GM12878 (cell line): ENCODE results near the gene KPTN. TPM values are rescaled to one million over a fixed set of nuclear protein-coding genes. Genes with fewer than 3 reads are reported as not detected.
A peak's percentile ranks its signal among the peaks of the same experiment; 100 is the strongest.

ENCODE experiments used
- ATF7 ChIP-seq: fragments of 450-650 bp; IDR thresholded peaks from 2 replicates; pipeline ENCODE4 v1.6.1; 2016; ENCODE audit warnings: low read depth, mild to moderate bottlenecking
- BACH1 ChIP-seq: fragments of 450-650 bp; IDR thresholded peaks from 2 replicates; pipeline ENCODE4 v1.6.1; 2017; ENCODE audit warnings: mild to moderate bottlenecking, borderline replicate concordance
- EZH2 ChIP-seq: IDR thresholded peaks from 2 replicates; pipeline ENCODE4 v1.6.1; 2012; ENCODE audit warnings: low read depth, mild to moderate bottlenecking, control low read depth, inconsistent platforms, low read length, borderline replicate concordance; ENCODE audit not compliant: control insufficient read depth
- JUNB ChIP-seq: IDR thresholded peaks from 2 replicates; pipeline ENCODE4 v1.6.1; 2016; ENCODE audit warnings: antibody characterized with exemption, mild to moderate bottlenecking
- PAX5 ChIP-seq: IDR thresholded peaks from 2 replicates; pipeline ENCODE4 v1.6.1; 2011; ENCODE audit warnings: low read depth, low read length, borderline replicate concordance
- RAD21 ChIP-seq: IDR thresholded peaks from 2 replicates; pipeline ENCODE4 v1.6.1; 2011; ENCODE audit warnings: mild to moderate bottlenecking, low read depth, low read length, moderate library complexity; ENCODE audit not compliant: insufficient read depth
- RAD51 ChIP-seq: fragments of 450-650 bp; IDR thresholded peaks from 2 replicates; pipeline ENCODE4 v1.6.1; 2016; ENCODE audit warnings: moderate library complexity, mild to moderate bottlenecking, inconsistent platforms
- RELA ChIP-seq: fragments of 450-650 bp; IDR thresholded peaks from 2 replicates; pipeline ENCODE4 v1.8.0; 2014; ENCODE audit warnings: borderline replicate concordance; ENCODE audit not compliant: partially characterized antibody
- polyA plus RNA-seq, 11 experiments: library from polyadenylated mRNA; depleted of rRNA in 4 of 11; unstranded in 6 of 11; stranded (reverse) in 5 of 11; fragments of >200 nt; fragmentation: Nextera tagmentation in 4 of 11; fragmentation: Illumina TruSeq in 1 of 11; extraction: Ambion mirVana in 4 of 11; extraction: Trizol in 1 of 11; gene quantifications; 1 replicate in 1 of 11; 2 replicates in 10 of 11; pipeline versions ENCODE4 v1.2.1 to v1.2.3, GENCODE V29; 2011 to 2016; ENCODE audit warnings: inconsistent platforms in 2 of 11, missing spikeins in 2 of 11, low read depth in 1 of 11
- total RNA-seq, 4 experiments: library from RNA; depleted of rRNA in 3 of 4; stranded (reverse); fragments of >200 nt in 3 of 4; fragmentation: Illumina TruSeq in 1 of 4; extraction: Trizol in 1 of 4; gene quantifications; 2 replicates each; pipeline versions ENCODE4 v1.2.1 to v1.2.3, GENCODE V29; 2013 to 2021
- TF ChIP-seq, protein P1 (sequence below): IDR thresholded peaks from 2 replicates; pipeline ENCODE4 v1.6.1; 2012; ENCODE audit warnings: improper control_type of control experiment, low read depth, low read length; ENCODE audit not compliant: insufficient replicate concordance
- TF ChIP-seq, protein P2 (sequence below): fragments of 450-650 bp; IDR thresholded peaks from 2 replicates; pipeline ENCODE4 v1.6.1; 2018; ENCODE audit warnings: borderline replicate concordance, mild to moderate bottlenecking; ENCODE audit not compliant: partially characterized antibody
- TF ChIP-seq, protein P3 (sequence below): fragments of 450-650 bp; IDR thresholded peaks from 2 replicates; pipeline ENCODE4 v1.6.1; 2017; ENCODE audit warnings: borderline replicate concordance
- TF ChIP-seq, protein P4 (sequence below): fragments of 150-350 bp; IDR thresholded peaks from 2 replicates; pipeline ENCODE4 v1.6.1; 2016; ENCODE audit warnings: low read depth, low read length
- TF ChIP-seq, protein P5 (sequence below): fragments of 150-350 bp; IDR thresholded peaks from 2 replicates; pipeline ENCODE4 v1.6.1; 2014; ENCODE audit warnings: mild to moderate bottlenecking, low read depth, low read length

KPTN gene
- total and polyA plus RNA-seq, 10 of the 15 experiments (the other 5 are each of a cell fraction or from before 2014, with no cell fraction given): 0.60 to 10.1 (median 6.0) TPM

DNA sequence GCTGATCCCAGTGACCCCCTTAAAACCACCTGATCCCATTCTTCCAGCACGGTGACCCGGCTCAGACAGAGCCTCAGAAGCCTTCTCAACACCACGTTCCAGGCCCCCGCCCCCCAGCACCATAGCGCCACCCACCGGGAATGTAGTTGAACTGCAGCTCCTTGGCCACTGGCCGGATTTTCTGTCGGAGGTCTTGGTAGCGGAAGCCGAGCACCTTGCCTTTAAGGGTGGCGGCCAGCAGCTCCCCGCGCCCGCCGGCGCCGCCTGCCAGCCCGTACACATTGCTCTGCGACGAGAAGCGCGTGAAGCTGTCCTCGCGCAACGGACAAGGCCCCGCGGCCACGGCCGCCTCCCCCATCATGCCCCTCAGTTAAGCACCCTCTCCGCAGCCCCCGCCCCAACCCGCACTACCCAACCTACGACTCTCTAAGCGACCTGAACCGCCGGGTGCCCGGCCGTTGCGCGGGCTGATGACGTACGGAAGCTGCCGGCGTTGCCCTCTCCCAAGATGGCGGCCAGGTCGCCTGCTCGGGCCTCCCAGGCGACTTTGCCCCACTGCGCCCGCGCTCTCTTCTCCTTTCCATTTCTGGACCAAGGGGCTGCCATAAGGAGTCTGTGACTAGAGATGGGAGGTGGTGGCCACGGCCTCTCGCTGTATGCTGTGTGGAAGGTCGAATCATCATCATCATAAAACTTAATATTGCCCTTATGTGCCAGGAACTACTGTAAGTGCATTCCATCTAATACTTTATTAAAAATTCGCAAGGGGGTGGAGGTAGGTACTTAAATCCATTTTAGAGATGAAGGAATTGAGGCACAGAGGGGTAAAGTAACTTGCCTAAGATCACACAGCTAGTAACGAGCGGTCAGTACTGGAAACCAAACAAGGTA lies at the start of gene KPTN (continued):
- TF ChIP-seq, protein P1, sequence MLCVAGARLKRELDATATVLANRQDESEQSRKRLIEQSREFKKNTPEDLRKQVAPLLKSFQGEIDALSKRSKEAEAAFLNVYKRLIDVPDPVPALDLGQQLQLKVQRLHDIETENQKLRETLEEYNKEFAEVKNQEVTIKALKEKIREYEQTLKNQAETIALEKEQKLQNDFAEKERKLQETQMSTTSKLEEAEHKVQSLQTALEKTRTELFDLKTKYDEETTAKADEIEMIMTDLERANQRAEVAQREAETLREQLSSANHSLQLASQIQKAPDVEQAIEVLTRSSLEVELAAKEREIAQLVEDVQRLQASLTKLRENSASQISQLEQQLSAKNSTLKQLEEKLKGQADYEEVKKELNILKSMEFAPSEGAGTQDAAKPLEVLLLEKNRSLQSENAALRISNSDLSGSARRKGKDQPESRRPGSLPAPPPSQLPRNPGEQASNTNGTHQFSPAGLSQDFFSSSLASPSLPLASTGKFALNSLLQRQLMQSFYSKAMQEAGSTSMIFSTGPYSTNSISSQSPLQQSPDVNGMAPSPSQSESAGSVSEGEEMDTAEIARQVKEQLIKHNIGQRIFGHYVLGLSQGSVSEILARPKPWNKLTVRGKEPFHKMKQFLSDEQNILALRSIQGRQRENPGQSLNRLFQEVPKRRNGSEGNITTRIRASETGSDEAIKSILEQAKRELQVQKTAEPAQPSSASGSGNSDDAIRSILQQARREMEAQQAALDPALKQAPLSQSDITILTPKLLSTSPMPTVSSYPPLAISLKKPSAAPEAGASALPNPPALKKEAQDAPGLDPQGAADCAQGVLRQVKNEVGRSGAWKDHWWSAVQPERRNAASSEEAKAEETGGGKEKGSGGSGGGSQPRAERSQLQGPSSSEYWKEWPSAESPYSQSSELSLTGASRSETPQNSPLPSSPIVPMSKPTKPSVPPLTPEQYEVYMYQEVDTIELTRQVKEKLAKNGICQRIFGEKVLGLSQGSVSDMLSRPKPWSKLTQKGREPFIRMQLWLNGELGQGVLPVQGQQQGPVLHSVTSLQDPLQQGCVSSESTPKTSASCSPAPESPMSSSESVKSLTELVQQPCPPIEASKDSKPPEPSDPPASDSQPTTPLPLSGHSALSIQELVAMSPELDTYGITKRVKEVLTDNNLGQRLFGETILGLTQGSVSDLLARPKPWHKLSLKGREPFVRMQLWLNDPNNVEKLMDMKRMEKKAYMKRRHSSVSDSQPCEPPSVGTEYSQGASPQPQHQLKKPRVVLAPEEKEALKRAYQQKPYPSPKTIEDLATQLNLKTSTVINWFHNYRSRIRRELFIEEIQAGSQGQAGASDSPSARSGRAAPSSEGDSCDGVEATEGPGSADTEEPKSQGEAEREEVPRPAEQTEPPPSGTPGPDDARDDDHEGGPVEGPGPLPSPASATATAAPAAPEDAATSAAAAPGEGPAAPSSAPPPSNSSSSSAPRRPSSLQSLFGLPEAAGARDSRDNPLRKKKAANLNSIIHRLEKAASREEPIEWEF: no peak
- TF ChIP-seq EZH2 (no peak), RELA (peak; percentile 52), RAD21 (peak; percentile 66), JUNB (no peak), BACH1 (peak; percentile 31; the same call in 1 of the 2 replicates), PAX5 (0 out of 2 replicates have a peak, but pooled peaks have one; percentile 14), ATF7 (0 out of 2 replicates have a peak, but pooled peaks have one; percentile 14), RAD51 (no peak)
- TF ChIP-seq, protein P2, sequence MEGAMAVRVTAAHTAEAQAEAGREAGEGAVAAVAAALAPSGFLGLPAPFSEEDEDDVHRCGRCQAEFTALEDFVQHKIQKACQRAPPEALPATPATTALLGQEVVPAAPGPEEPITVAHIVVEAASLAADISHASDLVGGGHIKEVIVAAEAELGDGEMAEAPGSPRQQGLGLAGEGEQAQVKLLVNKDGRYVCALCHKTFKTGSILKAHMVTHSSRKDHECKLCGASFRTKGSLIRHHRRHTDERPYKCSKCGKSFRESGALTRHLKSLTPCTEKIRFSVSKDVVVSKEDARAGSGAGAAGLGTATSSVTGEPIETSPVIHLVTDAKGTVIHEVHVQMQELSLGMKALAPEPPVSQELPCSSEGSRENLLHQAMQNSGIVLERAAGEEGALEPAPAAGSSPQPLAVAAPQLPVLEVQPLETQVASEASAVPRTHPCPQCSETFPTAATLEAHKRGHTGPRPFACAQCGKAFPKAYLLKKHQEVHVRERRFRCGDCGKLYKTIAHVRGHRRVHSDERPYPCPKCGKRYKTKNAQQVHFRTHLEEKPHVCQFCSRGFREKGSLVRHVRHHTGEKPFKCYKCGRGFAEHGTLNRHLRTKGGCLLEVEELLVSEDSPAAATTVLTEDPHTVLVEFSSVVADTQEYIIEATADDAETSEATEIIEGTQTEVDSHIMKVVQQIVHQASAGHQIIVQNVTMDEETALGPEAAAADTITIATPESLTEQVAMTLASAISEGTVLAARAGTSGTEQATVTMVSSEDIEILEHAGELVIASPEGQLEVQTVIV: peak; percentile 69
- TF ChIP-seq, protein P3, sequence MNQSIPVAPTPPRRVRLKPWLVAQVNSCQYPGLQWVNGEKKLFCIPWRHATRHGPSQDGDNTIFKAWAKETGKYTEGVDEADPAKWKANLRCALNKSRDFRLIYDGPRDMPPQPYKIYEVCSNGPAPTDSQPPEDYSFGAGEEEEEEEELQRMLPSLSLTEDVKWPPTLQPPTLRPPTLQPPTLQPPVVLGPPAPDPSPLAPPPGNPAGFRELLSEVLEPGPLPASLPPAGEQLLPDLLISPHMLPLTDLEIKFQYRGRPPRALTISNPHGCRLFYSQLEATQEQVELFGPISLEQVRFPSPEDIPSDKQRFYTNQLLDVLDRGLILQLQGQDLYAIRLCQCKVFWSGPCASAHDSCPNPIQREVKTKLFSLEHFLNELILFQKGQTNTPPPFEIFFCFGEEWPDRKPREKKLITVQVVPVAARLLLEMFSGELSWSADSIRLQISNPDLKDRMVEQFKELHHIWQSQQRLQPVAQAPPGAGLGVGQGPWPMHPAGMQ: no peak
- TF ChIP-seq, protein P4, sequence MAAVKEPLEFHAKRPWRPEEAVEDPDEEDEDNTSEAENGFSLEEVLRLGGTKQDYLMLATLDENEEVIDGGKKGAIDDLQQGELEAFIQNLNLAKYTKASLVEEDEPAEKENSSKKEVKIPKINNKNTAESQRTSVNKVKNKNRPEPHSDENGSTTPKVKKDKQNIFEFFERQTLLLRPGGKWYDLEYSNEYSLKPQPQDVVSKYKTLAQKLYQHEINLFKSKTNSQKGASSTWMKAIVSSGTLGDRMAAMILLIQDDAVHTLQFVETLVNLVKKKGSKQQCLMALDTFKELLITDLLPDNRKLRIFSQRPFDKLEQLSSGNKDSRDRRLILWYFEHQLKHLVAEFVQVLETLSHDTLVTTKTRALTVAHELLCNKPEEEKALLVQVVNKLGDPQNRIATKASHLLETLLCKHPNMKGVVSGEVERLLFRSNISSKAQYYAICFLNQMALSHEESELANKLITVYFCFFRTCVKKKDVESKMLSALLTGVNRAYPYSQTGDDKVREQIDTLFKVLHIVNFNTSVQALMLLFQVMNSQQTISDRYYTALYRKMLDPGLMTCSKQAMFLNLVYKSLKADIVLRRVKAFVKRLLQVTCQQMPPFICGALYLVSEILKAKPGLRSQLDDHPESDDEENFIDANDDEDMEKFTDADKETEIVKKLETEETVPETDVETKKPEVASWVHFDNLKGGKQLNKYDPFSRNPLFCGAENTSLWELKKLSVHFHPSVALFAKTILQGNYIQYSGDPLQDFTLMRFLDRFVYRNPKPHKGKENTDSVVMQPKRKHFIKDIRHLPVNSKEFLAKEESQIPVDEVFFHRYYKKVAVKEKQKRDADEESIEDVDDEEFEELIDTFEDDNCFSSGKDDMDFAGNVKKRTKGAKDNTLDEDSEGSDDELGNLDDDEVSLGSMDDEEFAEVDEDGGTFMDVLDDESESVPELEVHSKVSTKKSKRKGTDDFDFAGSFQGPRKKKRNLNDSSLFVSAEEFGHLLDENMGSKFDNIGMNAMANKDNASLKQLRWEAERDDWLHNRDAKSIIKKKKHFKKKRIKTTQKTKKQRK: no peak
- TF ChIP-seq, protein P5, sequence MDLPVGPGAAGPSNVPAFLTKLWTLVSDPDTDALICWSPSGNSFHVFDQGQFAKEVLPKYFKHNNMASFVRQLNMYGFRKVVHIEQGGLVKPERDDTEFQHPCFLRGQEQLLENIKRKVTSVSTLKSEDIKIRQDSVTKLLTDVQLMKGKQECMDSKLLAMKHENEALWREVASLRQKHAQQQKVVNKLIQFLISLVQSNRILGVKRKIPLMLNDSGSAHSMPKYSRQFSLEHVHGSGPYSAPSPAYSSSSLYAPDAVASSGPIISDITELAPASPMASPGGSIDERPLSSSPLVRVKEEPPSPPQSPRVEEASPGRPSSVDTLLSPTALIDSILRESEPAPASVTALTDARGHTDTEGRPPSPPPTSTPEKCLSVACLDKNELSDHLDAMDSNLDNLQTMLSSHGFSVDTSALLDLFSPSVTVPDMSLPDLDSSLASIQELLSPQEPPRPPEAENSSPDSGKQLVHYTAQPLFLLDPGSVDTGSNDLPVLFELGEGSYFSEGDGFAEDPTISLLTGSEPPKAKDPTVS: no peak
